ENCODE results near the gene FNDC3B. TPM values are rescaled to one million over a fixed set of nuclear protein-coding genes. Genes with fewer than 3 reads are reported as not detected.
"Not testable (repeated sequence)": the region's sequence is repeated elsewhere in the genome, so short reads cannot be mapped to it uniquely, and the experiment has no call there.

The FNDC3B gene
- total RNA-seq, 1 experiment from 2014 or later = 34.4 TPM

DNA sequence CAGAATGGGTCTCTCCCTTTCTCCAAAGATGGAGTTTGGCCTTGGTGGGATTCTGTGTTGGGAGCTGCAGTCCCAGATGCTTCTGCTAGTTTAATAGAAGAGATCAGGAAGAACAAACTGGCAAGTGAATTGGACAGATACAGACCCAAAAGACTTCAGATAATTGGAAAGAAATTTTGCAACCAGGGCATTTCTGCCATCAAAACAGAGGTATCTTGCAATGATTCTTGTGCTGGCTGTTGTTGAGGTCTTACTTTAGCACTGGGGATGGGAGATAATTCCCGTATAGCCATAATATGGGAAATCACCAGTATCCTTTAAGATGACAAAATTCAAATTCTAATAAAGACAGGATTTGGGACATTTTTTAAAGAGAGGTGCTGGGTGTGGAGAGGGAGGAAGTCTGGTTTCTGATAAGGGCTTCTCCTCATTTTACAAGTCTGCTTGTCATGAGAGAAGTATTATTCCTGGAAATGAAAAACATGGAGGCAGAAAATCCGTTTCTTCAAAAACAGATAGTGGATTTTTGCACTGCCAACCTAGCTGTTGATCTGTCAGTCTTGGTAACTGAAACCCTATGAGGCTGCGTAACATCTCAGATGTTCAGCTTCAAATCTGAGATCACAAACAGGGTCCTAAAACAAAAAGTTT, 40.1 kb downstream of the FNDC3B start:
- in situ Hi-C loops (cut with HindIII; ENCODE audit: low pct_unique_long_range_greater_than_20kb, low sequenced_read_pairs) = no loop called here
- no peak for DNase-seq (ENCODE audit: low read depth, low spot score)

DNA sequence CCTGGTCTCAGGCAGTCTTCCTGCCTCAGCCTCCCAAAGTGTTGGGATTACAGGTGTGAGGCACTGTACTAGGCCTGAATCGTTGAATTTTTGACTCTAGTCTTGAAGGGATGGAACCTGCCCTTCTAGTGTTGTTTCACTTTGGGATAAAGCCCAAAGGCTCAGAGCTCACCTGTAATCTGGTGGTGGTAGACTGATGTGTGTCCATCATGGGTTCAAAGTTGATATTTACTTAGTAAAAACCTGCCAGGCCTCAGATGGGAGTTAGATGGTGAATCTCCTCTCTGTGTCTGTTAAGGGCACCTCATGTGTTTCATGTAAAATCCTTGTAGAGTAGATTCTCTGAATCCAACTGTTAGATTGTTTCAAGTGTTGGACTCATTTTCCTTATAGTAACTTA, 41.1 kb downstream of the FNDC3B start:
- DNase-seq (ENCODE audit: low read depth, low spot score) = no peak
- in situ Hi-C loops (cut with HindIII; ENCODE audit: low pct_unique_long_range_greater_than_20kb, low sequenced_read_pairs) = no loop called here

DNA sequence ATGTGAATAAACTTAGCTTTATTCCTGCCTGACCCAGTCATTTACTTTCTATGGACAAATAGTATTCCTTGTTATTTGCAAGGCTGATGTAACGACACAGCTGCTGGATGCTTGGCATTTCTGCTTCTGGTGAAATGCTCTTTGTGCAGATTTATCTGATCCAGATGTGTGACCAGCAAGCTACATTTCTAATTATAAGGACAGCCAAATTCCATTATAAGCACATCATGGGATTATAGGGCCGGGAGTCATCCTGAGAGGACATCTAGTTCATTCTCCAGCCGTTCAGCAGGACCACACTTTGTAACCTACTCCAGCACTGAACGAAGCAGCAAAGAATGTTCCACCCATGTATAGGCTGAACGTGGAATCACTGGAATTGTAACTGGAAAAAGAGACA, 42.9 kb downstream of the FNDC3B start:
- in situ Hi-C loops (cut with HindIII; ENCODE audit: low pct_unique_long_range_greater_than_20kb, low sequenced_read_pairs) = no loop called here
- DNase-seq (ENCODE audit: low read depth, low spot score) = no peak

DNA sequence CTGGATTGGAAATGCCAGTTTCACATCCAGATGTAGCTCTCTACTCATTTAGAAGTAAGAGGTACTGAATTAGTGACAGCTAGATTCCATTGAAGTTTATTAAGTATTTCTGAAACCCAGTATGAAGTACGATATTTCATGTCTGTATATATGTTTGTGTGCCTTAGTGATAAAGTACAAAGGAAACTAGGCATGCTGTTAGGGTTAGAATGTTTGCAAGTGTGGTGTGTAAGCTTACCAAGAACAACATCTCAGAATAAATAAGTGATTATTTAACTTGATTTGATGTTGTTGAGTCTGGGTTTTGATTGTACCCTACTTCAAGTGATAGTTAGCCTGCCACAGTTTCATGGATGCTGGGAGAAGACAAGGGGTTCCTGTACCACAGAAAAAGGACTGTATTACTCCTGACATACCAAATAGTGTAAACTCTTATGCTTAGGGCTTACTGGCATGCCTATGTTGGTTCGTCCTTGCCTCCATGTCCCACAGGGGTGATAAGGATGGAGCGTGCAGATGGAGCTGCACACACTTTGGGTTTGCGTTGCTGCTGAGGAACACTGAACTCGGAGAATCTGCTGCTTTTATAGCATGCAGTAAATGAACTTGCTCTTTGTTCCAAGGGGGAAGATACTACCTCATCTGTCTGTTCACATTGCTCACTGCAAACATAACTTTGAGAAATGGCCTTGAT, 43.6 kb downstream of the FNDC3B start:
- in situ Hi-C loops (cut with HindIII; ENCODE audit: low pct_unique_long_range_greater_than_20kb, low sequenced_read_pairs) = no loop called here
- no peak for DNase-seq (ENCODE audit: low read depth, low spot score)

DNA sequence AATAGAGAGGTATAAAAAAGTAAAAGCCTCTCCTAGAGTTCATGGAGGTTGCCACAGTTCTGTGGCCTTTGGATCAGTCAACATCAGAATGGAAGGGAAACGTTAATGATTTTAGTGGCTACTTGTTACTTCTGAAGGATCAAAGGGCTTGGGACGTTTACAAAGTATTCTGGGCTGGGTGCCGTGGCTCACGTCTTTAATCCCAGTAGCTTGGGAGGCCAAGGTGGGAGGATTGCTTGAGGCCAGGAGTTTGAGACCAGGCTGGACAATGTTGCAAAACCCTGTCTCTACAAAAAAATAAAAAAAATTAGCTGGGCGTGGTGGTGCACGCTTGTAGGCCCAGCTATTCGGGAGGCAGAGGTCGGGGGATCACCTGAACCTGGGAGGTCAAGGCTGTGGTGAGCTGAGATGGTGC, 44.6 kb downstream of the FNDC3B start:
- in situ Hi-C loops (cut with HindIII; ENCODE audit: low pct_unique_long_range_greater_than_20kb, low sequenced_read_pairs) = no loop called here

DNA sequence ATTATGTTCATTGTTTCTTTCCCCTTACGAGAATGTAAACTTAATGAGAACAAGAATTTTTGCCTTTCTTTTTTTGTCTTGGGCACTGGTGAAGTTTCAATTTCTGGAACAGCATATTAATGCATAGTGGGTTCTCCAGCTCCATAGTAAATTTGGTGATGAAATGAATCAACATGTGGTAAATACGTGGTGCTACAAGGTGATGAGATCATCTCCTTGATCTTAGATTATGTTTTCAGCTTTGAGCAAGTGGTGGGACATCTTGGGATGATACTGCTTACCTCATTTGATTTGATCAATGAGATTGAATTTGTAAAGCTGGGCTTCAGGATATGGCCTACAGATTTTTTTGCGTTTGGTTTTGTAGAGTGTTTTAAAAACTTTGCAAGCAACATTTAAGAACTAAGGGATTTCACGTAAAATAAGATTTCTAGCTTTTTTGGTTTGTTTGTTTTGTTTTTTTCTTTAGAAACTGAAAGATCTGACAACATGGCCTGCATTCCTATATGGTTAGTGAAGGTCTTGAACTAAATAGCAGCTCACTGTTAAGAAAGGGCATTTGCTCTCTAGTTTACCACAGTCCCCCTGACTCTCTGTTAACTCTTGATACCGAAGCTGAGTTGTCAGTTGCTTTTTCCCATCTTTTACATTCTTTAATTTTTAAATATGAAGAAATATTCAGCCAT, 45.6 kb downstream of the FNDC3B start:
- DNase-seq (ENCODE audit: low read depth, low spot score) = no peak
- in situ Hi-C loops (cut with HindIII; ENCODE audit: low pct_unique_long_range_greater_than_20kb, low sequenced_read_pairs) = no loop called here

More for the DNA sequence above, 44.6 kb downstream of the FNDC3B start:
- no peak for DNase-seq (ENCODE audit: low read depth, low spot score)

DNA sequence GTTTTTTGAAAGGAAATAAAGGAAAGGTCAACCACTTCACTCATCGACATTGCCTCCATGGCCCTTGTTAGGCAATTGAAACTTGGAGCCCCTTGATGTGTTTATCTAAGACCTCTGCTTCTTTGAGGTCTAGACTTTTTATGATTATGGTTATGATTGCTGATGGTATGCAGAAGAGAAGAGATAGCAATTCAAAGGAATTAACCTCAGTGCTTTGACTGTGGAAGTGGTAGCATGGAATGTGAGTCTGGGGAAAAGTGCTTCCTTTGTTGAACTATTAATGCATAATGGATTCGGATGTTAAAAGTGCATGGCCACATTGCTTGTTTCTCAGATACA, 46.1 kb downstream of the FNDC3B start:
- DNase-seq (ENCODE audit: low read depth, low spot score) = peak; percentile 44
- in situ Hi-C loops (cut with HindIII; ENCODE audit: low pct_unique_long_range_greater_than_20kb, low sequenced_read_pairs) = no loop called here

DNA sequence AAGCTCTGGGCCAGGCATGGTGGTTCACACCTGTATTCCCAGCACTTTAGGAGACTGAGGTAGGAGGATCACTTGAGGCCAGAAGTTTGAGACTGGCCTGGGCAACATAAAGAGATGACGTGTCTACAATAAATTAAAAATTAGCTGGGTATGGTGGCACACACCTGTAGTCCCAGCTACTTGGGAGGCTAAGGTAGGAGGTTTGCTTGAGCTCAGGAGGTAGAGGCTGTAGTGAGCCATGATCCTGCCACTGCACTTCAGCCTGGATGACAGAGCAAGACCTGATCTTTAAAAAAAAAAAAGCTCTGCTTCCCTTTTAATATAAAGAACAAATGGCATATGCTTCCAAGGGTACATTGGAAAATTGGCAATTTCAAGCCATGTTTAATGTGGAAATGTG, 46.7 kb downstream of the FNDC3B start:
- no peak for DNase-seq (ENCODE audit: low read depth, low spot score)
- in situ Hi-C loops (cut with HindIII; ENCODE audit: low pct_unique_long_range_greater_than_20kb, low sequenced_read_pairs) = no loop called here

DNA sequence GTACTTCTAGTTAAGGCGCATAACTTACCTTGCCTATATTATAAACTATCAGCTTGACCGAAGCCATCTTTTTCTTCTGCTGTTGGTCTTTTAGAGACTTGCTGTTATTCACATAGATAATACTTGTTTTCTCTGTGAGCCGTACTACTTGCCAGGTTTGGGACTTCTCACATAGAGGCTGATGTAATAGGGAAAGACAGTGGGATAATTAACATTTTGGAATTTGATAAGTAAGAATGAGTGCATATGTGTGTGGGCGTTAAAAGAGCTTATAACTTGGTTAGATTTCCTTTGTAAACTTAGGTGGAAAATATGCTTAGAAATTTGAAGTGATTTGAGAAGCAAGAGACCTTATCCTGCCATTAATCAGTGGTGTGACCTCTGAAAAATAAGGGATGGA, 47.8 kb downstream of the FNDC3B start:
- in situ Hi-C loops (cut with HindIII; ENCODE audit: low pct_unique_long_range_greater_than_20kb, low sequenced_read_pairs) = no loop called here
- DNase-seq (ENCODE audit: low read depth, low spot score) = no peak

DNA sequence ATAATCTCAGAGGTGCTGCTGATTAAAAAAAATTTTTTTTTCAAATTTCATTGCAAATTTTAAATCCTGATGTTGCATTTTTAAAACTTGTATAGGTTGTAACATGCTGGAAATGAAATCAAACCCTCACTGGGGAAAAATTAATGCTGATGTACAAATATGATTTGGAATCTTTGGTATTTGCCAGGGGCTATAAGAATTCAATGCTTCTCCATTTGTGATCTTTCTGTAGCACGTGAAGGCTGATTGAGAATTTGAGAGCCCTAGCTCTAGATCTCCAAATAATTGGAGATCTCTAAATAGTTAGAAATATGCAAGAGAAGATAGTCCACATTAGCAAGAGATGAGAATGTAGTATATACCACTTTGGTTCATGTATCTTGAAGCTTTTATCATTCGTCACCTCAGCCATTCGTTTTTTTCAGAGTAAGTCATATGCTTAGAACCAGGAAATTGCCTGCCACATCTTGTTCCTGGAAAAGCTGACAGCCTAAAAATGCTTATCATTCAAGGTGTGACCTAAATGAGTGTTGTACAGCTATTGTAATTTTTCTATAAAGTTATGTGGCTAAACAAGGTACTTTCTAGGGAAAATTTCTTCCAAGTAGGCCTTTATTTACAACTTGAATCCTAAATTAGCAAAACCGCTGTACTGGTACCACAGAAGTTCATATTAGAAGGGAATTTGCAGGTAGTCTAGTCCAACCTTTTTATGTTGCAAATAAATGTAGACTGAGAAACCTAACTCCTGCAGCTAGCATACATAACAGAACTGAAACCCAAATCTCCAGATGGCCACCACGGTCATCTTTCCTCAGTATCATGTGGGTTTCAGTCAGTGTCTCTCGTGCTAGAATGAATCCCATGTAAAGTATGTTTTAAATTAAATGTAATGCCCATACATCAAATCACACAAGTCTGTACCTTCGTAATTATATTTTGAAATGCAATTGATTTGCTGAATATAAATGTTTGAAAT, 48.5 kb downstream of the FNDC3B start:
- no peak for DNase-seq (ENCODE audit: low read depth, low spot score)
- in situ Hi-C loops (cut with HindIII; ENCODE audit: low pct_unique_long_range_greater_than_20kb, low sequenced_read_pairs) = no loop called here

DNA sequence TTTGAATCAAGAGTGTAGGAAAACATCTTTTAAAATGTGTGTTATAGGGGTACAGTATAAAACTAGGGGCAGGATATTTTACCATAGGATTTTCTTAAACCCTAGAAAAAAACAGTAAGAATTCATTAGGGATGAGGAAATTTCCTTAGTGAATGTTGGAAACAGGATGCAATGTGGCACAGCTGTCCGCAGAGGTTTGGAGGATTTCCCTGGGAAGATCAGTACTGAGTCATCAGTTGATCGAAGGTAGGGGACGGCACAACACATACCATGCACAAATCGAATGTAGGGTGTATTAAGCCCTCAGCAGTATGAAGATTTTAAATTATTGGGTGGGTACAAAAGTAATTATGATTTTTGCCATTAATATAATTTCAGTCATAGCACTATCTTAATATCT, 49.9 kb downstream of the FNDC3B start:
- in situ Hi-C loops (cut with HindIII; ENCODE audit: low pct_unique_long_range_greater_than_20kb, low sequenced_read_pairs) = no loop called here
- DNase-seq (ENCODE audit: low read depth, low spot score) = no peak

DNA sequence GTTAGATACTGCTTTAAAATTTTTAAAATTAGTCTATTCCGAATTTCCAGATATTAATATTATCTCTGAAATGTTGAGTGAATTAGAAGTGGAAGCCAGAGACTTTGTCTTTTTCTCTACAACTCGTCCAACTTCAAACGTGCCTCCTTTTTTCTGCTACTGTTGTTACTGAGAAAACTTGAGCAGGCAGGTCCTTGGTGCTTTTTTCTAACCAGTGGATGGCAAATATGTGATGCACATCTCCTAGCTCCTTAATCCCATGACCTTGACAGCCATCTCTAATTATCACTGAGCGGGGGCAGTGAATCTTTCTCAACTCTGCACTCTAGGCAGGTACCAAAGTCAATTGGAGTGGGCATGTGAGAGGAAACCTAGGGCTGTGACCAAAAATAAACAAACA, 50.7 kb downstream of the FNDC3B start:
- in situ Hi-C loops (cut with HindIII; ENCODE audit: low pct_unique_long_range_greater_than_20kb, low sequenced_read_pairs) = no loop called here
- no peak for DNase-seq (ENCODE audit: low read depth, low spot score)

DNA sequence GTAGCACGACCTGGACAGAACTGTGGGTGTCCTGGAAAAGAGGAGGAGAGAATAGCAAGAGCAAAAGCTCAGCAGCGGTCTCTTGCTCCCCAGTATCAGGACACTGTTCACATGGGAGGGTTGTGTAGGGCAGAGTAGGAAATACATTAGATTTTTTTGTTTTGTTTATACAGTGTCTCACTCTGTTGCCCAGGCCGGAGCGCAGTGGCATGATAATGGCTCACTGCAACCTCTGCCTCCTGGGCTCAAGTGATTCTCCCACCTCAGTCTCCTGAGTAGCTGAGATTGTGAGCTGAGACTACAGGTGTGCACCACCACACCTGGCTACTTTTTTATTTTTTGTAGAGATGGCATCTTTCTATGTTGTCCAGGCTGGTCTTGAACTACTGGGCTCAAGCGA, 53.3 kb downstream of the FNDC3B start:
- in situ Hi-C loops (cut with HindIII; ENCODE audit: low pct_unique_long_range_greater_than_20kb, low sequenced_read_pairs) = no loop called here
- DNase-seq (ENCODE audit: low read depth, low spot score) = no peak

DNA sequence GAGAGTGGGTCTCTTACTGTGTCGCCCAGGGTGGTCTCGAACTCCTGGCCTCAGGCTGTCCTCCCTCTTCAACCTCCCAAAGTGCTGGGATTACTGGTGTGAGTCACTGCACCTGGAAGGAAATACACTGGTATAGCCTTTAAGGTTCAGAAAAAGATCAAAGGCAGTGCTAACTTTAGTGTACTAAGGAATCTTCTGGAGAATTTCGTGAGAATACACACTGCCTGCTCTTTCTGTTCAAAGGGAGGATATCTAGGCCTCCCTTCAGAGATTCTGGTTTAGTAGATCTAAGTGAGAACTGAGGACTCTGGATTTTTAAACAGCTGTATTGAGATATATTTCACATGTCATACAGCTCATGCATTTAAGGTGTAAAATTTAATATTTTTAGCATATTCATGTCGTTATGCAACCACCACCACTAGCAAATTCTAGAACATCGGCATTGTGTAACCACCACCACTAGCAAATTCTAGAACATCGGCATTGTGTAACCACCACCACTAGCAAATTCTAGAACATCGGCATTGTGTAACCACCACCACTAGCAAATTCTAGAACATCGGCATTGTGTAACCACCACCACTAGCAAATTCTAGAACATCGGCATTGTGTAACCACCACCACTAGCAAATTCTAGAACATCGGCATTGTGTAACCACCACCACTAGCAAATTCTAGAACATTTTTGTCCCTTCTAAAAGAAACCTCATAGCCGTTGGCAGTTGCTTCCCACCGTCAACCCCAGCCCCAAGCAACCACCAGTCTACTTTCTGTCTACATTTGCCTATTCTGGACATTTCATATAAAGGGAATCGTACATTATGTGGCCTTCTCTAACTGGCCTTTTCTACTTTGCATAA, 54.4 kb downstream of the FNDC3B start:
- DNase-seq (ENCODE audit: low read depth, low spot score); in situ Hi-C loops (cut with HindIII; ENCODE audit: low pct_unique_long_range_greater_than_20kb, low sequenced_read_pairs): not testable (repeated sequence)

DNA sequence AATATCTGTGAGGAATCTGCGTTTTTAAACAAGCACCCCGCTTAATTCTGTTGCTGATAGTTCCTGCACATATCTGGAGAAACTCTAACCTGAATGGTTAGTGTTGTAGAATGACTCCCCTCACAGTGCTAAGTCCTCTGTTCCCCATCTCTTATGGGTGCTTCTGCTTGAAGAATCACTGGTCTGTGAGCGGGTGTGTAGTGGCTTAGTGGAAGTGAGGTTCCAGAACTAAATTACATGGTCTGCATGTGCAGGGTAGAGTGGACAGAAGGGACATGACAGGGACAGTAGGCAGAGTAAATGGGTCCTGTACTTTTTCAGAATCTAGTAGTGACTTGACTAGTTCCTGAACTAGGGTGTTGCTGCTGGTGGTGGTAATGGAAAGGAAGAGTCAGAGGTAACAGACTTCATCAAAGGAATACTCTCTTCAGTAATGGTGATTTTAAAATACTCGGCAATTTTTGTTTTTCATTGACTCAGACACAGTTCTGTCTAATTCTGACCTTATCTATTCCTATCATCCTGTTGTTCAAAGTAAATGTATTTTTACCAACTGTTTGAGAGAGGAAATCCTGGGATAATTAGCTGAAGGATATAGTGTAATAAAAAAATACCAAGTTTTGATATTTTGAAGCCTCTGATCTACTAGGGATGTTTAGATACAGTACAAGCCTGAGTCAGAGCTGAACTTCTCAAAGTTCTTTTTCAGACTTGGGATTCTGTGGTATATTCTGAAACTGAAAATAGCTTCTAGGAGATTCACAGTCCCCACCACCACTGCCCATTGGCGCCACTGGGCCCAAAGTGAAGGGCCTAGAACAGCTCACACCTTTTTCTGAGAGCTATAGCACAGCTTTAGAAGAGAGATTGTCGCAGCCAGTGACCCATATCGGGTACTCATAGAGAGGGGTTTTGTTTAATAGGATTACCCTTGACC, 55.5 kb downstream of the FNDC3B start:
- in situ Hi-C loops (cut with HindIII; ENCODE audit: low pct_unique_long_range_greater_than_20kb, low sequenced_read_pairs) = no loop called here
- peak; percentile 29 for DNase-seq (ENCODE audit: low read depth, low spot score)

DNA sequence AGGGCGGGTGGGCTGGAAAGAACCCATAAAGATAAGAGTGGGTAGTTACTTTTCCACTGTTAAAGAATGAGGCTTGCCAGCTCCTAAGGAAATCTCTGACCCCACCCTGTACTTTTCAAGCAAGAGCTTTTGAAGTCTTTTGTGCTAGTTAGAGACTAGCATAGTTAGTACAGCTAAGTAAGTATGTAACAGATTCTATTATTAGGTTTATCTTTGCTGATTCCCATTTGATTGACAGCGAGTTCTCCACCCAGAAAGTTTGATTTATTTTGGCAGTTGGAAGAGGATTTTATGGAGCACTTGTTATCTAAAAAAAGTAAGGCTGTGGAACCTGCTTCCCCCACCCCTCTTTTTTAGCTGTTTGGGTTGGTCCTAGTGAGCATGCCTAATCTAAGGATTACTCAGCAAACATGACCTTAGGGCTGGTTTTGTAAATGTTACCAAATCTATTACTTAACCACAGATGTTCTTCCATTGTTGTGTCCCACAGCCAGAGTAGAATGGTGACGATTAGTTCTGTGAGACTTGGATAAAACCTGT, 57.6 kb downstream of the FNDC3B start:
- DNase-seq (ENCODE audit: low read depth, low spot score) = peak; percentile 46
- in situ Hi-C loops (cut with HindIII; ENCODE audit: low pct_unique_long_range_greater_than_20kb, low sequenced_read_pairs) = no loop called here

Measured in SK-MEL-5 (cell line).